HG02852 (cell line): ENCODE data around the gene GTF3A.

ENCODE experiments used
- ATAC-seq: cut with Tn5 transposase; IDR thresholded peaks from one replicate; pipeline ENCODE4 v1.9.1; 2021; ENCODE audit warnings: mild to moderate bottlenecking, moderate library complexity; ENCODE audit not compliant: unreplicated experiment

Gene GTF3A

GRCh38 chr13:27404680-27405079 lies 19.7 kb upstream of the GTF3A start:
- ATAC-seq: no peak

- ATAC-seq: no peak
Measured at GRCh38 chr13:27405546-27406134, 18.8 kb upstream of the GTF3A start.

GRCh38 chr13:27406178-27406939 lies 18.1 kb upstream of the GTF3A start:
- ATAC-seq: no peak

- ATAC-seq: no peak
Measured at GRCh38 chr13:27408074-27408473, 16.3 kb upstream of the GTF3A start.

- ATAC-seq: no peak
Measured at GRCh38 chr13:27409013-27409412, 15.4 kb upstream of the GTF3A start.

- ATAC-seq: no peak
Measured at GRCh38 chr13:27411341-27411740, 13.1 kb upstream of the GTF3A start.

GRCh38 chr13:27415116-27415515 lies 9.3 kb upstream of the GTF3A start:
- no peak for ATAC-seq

GRCh38 chr13:27419328-27419727 lies 5.1 kb upstream of the GTF3A start:
- ATAC-seq: no peak

- ATAC-seq: no peak
Measured at GRCh38 chr13:27421101-27421871, 3.1 kb upstream of the GTF3A start.

GRCh38 chr13:27423333-27423732 lies 1.1 kb upstream of the GTF3A start:
- no peak for ATAC-seq

GRCh38 chr13:27425158-27425917 lies 919 bp downstream of the GTF3A start:
- ATAC-seq: peak; percentile 2

- peak; percentile 46 for ATAC-seq
Measured at GRCh38 chr13:27425918-27426630, 1.7 kb downstream of the GTF3A start.

GRCh38 chr13:27427641-27428040 lies 3.2 kb downstream of the GTF3A start:
- ATAC-seq: no peak

- no peak for ATAC-seq
Measured at GRCh38 chr13:27428160-27428559, 3.7 kb downstream of the GTF3A start.

GRCh38 chr13:27432180-27432579 lies 7.8 kb downstream of the GTF3A start:
- ATAC-seq: no peak

- no peak for ATAC-seq
Measured at GRCh38 chr13:27432611-27433210, 8.3 kb downstream of the GTF3A start.

GRCh38 chr13:27437126-27437525 lies 12.7 kb downstream of the GTF3A start:
- no peak for ATAC-seq

GRCh38 chr13:27440408-27440807 lies 16.0 kb downstream of the GTF3A start:
- no peak for ATAC-seq

- no peak for ATAC-seq
Measured at GRCh38 chr13:27442071-27442647, 17.7 kb downstream of the GTF3A start.

GRCh38 chr13:27442797-27443196 lies 18.4 kb downstream of the GTF3A start:
- ATAC-seq: no peak
